ENCODE results near the gene NEK7.

The NEK7 gene

GRCh38 chr1:198143797-198144196, 13.0 kb upstream of the NEK7 start:
- DNase-seq (ENCODE audit: low read depth, low spot score) = no peak

DNA sequence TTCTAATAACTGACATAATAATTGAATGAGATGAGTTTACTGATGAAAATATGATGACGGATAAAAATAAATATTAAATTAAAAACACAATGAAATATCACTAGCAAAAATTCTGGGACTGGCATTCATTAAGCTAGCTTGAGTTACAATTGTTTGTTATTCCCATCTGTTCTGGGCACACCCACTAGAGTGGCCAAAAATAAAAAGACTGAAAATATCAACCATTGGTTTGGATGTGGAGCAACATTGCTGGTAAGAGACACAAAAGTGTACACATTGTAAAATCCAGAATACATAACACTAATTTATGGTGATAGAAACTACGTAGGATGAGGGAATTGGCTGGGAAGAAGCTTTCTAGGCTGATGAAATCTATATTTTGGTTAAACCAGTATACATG, 9.6 kb upstream of the NEK7 start:
- no peak for DNase-seq (ENCODE audit: low read depth, low spot score)

GRCh38 chr1:198150369-198150768, 6.4 kb upstream of the NEK7 start:
- DNase-seq (ENCODE audit: low read depth, low spot score) = no peak

DNA sequence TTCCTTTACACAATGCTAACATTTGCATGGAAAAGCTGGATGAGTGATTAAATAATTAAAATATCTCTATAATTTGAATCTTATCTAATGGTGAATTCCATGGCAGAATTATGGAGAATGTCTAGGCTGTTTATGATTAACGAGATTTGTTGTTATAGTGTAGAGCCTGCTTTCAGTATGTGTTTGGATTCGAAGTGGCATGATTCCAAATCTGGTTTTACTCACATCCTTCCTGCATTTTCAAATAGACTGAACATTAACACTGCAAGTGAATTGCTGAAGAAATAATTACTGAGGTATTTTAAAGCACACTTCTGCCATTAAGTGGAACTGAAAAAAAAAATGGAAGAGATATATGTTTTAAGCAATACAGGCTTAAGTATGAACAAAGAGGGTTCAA, 5.1 kb upstream of the NEK7 start:
- no peak for DNase-seq (ENCODE audit: low read depth, low spot score)

GRCh38 chr1:198153103-198153502, 3.7 kb upstream of the NEK7 start:
- no peak for DNase-seq (ENCODE audit: low read depth, low spot score)

DNA sequence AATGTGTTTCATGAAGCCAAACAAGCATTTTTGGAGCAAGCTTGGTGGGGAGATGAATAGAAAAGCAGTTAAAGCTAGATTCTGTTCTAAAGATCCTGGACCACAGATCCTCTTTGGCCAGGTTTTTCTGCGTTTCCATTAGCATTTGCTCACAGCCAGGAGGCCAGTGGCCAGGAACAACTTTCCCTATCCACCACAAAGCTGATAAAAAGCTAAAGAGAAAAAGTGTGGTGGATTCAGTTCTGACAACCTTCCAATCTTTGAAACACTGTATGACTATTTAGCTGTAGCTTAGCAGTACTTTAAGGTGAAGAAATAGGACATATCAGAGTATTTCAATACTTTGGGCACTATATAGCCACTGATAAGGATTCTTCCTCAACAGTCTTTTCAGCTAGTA, 3.0 kb upstream of the NEK7 start:
- DNase-seq (ENCODE audit: low read depth, low spot score) = no peak

GRCh38 chr1:198155253-198155652, 1.5 kb upstream of the NEK7 start:
- DNase-seq (ENCODE audit: low read depth, low spot score) = no peak

DNA sequence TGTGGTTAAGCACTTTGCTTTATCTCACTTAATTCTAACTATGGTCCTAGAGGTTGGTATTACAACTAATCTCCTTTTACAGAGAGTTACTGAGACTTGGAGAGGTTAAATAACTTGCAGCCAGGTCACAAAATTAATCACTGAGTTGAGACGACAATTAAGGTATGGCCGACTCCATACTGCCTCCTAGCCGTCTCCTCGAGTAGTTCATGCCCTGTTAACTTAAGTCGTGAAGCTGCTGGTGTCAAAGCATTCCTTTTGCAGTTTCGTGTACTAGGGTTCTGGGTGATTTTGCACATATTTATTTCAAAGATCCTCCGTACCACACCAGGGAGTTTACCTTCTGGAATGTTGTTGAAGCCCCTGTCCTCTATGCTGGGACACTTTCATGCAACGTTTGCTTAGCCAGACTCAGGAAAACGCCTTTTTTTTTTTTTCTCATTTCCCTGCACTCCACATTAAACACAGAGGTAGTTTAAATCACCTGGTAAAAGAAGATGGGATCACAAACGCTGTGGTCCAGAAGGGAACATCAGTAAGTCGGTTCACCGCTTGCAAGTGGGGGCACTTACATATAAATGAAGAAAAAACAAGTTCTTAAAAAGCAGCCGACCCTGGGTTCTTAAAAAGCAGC, 570 bp upstream of the NEK7 start:
- no peak for DNase-seq (ENCODE audit: low read depth, low spot score)

DNA sequence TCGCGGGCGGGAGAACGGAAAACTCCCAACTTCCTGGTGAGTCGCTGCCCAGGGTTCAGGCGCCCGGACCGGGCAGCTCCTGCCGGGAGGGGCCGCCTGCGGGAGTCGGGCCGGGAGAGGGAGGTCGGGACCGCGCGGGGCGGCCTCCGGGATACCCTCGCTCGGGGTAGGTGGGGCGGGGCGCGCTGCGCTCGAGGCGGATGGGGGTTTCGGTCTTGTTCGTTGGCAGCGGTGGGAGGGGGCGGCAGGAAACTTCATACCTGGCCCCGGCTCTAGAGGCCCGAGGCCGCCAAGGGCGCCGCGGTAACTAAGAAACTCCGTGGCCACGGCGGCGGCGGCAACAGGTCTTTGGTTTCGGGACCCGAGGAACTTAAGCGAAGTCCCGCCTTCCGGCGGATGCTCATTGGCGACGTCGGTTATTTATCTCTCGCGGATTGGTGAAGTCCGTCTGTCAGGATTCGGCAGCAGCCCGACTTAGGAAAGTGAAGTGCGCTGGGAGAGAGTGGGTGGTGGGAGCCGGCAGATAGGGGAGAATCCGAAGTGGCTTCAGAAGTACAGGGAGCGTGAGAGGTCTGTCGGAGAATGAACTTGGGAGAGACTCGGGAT, 546 bp downstream of the NEK7 start:
- DNase-seq (ENCODE audit: low read depth, low spot score) = peak; percentile 82

DNA sequence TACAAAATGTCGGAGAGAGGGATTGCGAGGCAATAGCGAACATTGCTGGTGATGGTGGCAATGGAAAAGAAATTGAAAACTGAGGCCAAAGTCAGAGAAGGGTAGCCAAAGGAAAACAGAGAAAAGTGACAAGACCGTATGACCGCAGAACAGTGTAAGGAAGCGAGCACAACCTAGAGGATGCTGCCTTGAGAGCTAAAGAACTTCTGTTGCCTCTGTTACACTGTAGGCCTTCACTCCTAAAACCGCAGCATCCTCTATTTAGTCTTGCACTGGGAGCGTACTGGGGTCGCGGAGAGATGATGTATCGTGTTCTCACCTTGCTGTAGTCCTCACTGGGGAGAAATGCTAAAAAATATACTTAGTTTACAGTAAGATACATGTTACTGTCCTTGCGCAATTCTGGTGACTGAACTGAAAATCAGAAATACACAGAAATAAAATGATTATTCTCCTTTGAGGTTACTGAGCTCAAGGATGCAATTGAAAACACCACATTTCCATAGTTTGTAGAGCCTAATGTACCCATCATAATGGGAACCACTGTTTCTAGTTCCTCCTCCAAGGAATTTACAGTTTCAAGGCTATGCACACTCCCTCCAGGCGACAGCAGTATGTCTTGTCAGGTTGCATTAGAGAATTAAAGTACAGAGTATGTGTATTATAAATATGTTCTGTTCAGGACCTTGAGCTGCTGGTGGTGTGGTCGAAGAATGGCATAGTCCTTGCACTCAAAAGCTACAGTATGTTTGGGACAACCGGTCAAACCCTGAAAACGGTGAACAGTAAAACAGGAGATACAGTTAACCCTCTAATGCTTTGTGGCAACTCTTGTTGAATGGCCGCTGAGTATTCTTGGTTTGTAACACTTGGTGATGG, 1.3 kb downstream of the NEK7 start:
- no peak for DNase-seq (ENCODE audit: low read depth, low spot score)

GRCh38 chr1:198158735-198159589, 2.2 kb downstream of the NEK7 start:
- no peak for DNase-seq (ENCODE audit: low read depth, low spot score)

DNA sequence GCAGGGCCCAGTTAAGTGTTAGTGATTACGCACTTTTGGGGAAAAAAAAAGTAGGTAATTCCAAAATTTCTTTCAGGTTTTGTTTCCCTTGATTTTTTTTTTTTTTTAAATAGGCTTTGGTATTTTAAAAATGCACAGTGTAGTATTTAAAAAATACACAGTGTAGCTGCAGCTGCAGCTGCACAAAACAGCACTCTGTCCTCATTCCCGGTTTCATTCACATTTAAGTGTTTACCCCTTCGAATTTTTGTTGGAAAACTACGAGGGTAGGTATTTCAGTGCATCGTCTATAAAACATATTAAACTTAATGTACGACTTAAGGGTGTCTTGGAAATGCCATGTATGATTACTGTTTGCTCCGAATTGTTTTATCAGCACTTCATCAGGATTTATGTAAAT, 3.4 kb downstream of the NEK7 start:
- no peak for DNase-seq (ENCODE audit: low read depth, low spot score)

- DNase-seq (ENCODE audit: low read depth, low spot score) = no peak
Measured at GRCh38 chr1:198160946-198161614, 4.3 kb downstream of the NEK7 start.

GRCh38 chr1:198161718-198162090, 4.9 kb downstream of the NEK7 start:
- DNase-seq (ENCODE audit: low read depth, low spot score) = no peak

DNA sequence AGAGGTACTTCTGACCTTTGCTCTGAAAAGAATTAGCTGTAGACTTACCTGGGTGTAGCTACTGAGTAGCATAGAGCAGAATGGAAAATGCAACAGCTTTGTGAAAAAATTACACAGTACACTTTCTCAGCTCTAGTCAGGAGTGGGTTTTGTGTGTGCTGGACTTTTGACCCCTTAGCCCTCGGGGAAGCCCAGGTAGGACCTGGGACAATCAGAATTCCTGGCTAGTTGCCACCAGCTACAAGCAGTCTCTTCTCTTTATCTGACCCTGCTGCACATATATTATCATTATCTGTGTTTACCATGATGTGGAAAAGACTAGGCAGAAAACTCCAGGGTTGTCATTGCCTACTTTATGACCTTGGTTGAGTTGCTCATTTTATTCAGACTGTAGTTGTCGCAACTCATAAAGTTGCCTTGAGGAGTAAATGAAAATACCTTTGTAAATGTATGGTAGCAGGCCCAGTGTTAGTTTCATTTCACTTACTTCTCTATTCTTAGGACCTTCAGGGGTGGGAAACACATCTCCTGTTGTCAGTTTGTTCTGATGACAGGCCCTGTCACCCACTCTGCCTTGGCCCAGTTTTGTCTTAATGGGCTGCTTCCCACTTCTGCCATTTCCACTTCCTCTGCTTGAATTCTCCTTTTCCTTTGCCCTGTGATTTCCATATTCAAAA, 5.4 kb downstream of the NEK7 start:
- no peak for DNase-seq (ENCODE audit: low read depth, low spot score)

GRCh38 chr1:198165927-198166647, 9.3 kb downstream of the NEK7 start:
- no peak for DNase-seq (ENCODE audit: low read depth, low spot score)

GRCh38 chr1:198166900-198167299, 10.1 kb downstream of the NEK7 start:
- DNase-seq (ENCODE audit: low read depth, low spot score) = no peak

DNA sequence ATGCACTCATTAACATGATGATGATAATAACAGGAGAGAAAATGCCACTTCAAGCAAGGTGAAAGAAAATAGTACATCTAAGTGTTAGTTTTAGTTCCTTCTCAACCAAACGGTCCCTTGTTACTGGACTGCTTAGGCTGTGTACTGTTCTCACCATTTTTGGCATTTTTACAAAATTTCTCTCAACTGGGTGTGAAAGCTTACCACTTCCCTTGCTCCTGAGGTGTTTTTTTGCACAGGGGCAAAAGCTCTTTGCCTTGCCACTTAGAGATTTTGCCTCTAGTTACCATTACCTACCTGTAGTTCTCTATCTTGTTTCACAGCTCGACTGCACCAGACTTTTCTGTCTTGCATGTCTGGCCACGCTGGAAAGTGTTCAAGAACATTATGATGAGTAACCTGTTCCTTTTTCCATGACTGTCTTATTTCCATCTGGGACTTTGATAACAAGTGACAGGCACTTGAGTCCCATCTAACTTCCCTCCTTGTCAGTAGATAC, 10.7 kb downstream of the NEK7 start:
- no peak for DNase-seq (ENCODE audit: low read depth, low spot score)

DNA sequence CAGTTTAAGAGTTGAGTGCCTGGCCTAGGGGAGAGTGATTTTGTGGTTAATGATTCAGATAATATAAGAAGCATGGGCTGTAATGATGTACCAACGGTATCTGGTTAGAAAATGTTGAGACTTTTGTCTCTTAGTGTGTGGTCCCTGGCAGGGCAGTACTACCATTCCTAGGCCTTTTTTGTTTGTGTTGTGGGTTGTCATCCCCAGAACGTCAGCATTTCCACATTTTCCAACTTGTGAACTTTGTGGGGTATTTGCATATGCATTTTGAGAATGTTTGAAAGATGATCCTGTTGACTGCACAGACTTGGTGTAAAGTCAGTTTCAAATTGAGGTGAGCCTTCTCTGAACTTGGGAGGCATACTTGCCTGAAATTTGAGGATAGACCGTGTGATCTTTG, 11.4 kb downstream of the NEK7 start:
- DNase-seq (ENCODE audit: low read depth, low spot score) = no peak

- DNase-seq (ENCODE audit: low read depth, low spot score) = no peak
Measured at GRCh38 chr1:198169672-198170071, 12.9 kb downstream of the NEK7 start.
